Kidney (tissue), 14 donors: ENCODE measurements around the gene UBN1. TPM values are rescaled to one million over a fixed set of nuclear protein-coding genes. Genes with fewer than 3 reads are reported as not detected.
A peak's percentile ranks its signal among the peaks of the same experiment; 100 is the strongest.

Experiments
- DNase-seq, 5 donors: peaks; one replicate each; pipeline ENCODE4 v3.0.0-alpha.2; 2013 to 2020
- FAIRE-seq: peaks from 2 replicates; lab custom pipeline; 2012; peaks lifted over from hg19 to GRCh38; lab: Jason Lieb, UNC
- H3K27ac ChIP-seq, 2 donors: one replicate each; pipeline ENCODE4 v1.7.0; 2013; ENCODE audit warnings: low read depth in 2 of 2, low read length in 2 of 2, inconsistent platforms in 1 of 2
- H3K27me3 ChIP-seq: one replicate; pipeline ENCODE4 v1.7.1; 2013; ENCODE audit warnings: low read length, inconsistent platforms; ENCODE audit not compliant: control insufficient read depth, insufficient read depth
- H3K36me3 ChIP-seq, 3 donors: one replicate each; pipeline versions ENCODE4 v1.7.0 to v1.7.1; 2013; ENCODE audit warnings: low read length in 3 of 3, control low read depth in 1 of 3, inconsistent platforms in 1 of 3; ENCODE audit not compliant: insufficient read depth in 3 of 3, control insufficient read depth in 2 of 3
- H3K4me1 ChIP-seq, 3 donors: one replicate each; pipeline versions ENCODE4 v1.7.0 to v1.7.1; 2013; ENCODE audit warnings: low read length in 3 of 3, inconsistent platforms in 1 of 3, low read depth in 1 of 3; ENCODE audit not compliant: control insufficient read depth in 2 of 3, insufficient read depth in 2 of 3
- H3K4me3 ChIP-seq, 3 donors: one replicate each; pipeline versions ENCODE4 v1.7.0 to v1.8.1; 2013; ENCODE audit warnings: low read length in 3 of 3, control low read depth in 1 of 3, inconsistent platforms in 1 of 3
- H3K9ac ChIP-seq, 3 donors: one replicate each; pipeline versions ENCODE4 v1.7.0 to v1.7.1; 2013; ENCODE audit warnings: low read length in 3 of 3, control low read depth in 1 of 3, inconsistent platforms in 1 of 3
- H3K9me3 ChIP-seq, 3 donors: one replicate each; pipeline versions ENCODE4 v1.7.0 to v1.7.1; 2013; ENCODE audit warnings: low read length in 3 of 3, control low read depth in 1 of 3, inconsistent platforms in 1 of 3; ENCODE audit not compliant: control insufficient read depth in 2 of 3, insufficient read depth in 1 of 3
- intact Hi-C: fragments of 100-400 bp; cut with DNase I; formaldehyde crosslinking; loops from one replicate; pipeline ENCODE4 v1.11.1; 2022
- polyA plus RNA-seq: library from polyadenylated mRNA; stranded (reverse); fragments of 350-450 nt; fragmentation: Illumina TruSeq; extraction: RNeasy Lipid Tissue Mini Kit (QIAGEN cat#74804); gene quantifications from one replicate; pipeline ENCODE4 v1.2.3, GENCODE V29; 2014; ENCODE audit warnings: low read depth, low replicate concordance; ENCODE audit not compliant: insufficient read depth
- total RNA-seq: library from RNA; stranded (reverse); fragmentation: NEBNext Ultra II Directional; extraction: Animal tissue kit (Norgen Biotek cat#: 25700); gene quantifications from one replicate; pipeline ENCODE4 v1.2.1, GENCODE V29; 2021
- TF ChIP-seq, protein P1 (sequence below): IDR thresholded peaks from 3 replicates; pipeline ENCODE4 v1.5.1; 2012; ENCODE audit warnings: mild to moderate bottlenecking, moderate library complexity, borderline replicate concordance; ENCODE audit not compliant: insufficient read depth; ENCODE audit errors: extremely low read depth
- donor health status: control.
- donor health status: control.
- donor health status: control.
- donor health status: control.
- donor health status: control.
- donor health status: DM: yes; HTN: yes; CAD: no.
- donor health status: Normal renal cell carcinoma (clear cell type).

Gene UBN1
- total and polyA plus RNA-seq, 2 donors from 2014 or later: 6.1 to 28.6 TPM

- TF ChIP-seq, protein P1, sequence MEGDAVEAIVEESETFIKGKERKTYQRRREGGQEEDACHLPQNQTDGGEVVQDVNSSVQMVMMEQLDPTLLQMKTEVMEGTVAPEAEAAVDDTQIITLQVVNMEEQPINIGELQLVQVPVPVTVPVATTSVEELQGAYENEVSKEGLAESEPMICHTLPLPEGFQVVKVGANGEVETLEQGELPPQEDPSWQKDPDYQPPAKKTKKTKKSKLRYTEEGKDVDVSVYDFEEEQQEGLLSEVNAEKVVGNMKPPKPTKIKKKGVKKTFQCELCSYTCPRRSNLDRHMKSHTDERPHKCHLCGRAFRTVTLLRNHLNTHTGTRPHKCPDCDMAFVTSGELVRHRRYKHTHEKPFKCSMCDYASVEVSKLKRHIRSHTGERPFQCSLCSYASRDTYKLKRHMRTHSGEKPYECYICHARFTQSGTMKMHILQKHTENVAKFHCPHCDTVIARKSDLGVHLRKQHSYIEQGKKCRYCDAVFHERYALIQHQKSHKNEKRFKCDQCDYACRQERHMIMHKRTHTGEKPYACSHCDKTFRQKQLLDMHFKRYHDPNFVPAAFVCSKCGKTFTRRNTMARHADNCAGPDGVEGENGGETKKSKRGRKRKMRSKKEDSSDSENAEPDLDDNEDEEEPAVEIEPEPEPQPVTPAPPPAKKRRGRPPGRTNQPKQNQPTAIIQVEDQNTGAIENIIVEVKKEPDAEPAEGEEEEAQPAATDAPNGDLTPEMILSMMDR: no peak
These were observed 22.0 kb downstream of the UBN1 start for GRCh38 chr16:4869147-4869805.

GRCh38 chr16:4870138-4870671 is 22.9 kb downstream of the UBN1 start:
- Histone ChIP-seq H3K9ac (no peak overlapping the region), H3K4me3 (no peak overlapping the region), H3K27ac (no peak overlapping the region), H3K9me3 (no peaks in the 10 kb centered on the region), H3K27me3 (no peaks in the 10 kb centered on the region), H3K4me1 (peaks cover 3 to 28% (median 27%) of the 10 kb centered on the region in 3 donors), H3K36me3 (peaks cover 9 to 47% (median 33%) of the 10 kb centered on the region in 3 donors)
- FAIRE-seq: no peak
- intact Hi-C loops: no loop called here
- peak in 1 of 5 donors; percentile 53 for DNase-seq
- TF ChIP-seq, protein P1: no peak

More at GRCh38 chr16:4869147-4869805, 22.0 kb downstream of the UBN1 start:
- FAIRE-seq (no peak), DNase-seq (peak in 1 of 5 donors; percentile 66)
- Histone ChIP-seq H3K27me3 (no peaks in the 10 kb centered on the region), H3K27ac (peak overlapping the region in 1 of 2 donors; percentile 40), H3K9ac (no peak overlapping the region), H3K36me3 (peaks cover 9 to 38% (median 32%) of the 10 kb centered on the region in 3 donors), H3K4me3 (no peak overlapping the region), H3K9me3 (no peaks in the 10 kb centered on the region), H3K4me1 (peaks cover 3 to 27% (median 25%) of the 10 kb centered on the region in 3 donors)
- intact Hi-C loops: no loop called here

GRCh38 chr16:4871071-4871470 is 23.8 kb downstream of the UBN1 start:
- peak in 1 of 5 donors; percentile 37 for DNase-seq
- Histone ChIP-seq H3K36me3 (peaks cover 9 to 53% (median 37%) of the 10 kb centered on the region in 3 donors), H3K4me3 (no peak overlapping the region), H3K9ac (no peak overlapping the region), H3K9me3 (no peaks in the 10 kb centered on the region), H3K27ac (no peak overlapping the region), H3K27me3 (no peaks in the 10 kb centered on the region), H3K4me1 (peaks cover 3 to 28% (median 27%) of the 10 kb centered on the region in 3 donors)
- no peak for FAIRE-seq
- TF ChIP-seq, protein P1: no peak
- intact Hi-C loops: no loop called here
